ENCODE measurements around the gene STARD5. TPM values are rescaled to one million over a fixed set of nuclear protein-coding genes. Genes with fewer than 3 reads are reported as not detected.

STARD5 gene
- total and polyA plus RNA-seq, 2 of the 8 experiments (the other 6 are each of a cell fraction or from before 2014, with no cell fraction given): 5.5 to 10.4 TPM

DNA sequence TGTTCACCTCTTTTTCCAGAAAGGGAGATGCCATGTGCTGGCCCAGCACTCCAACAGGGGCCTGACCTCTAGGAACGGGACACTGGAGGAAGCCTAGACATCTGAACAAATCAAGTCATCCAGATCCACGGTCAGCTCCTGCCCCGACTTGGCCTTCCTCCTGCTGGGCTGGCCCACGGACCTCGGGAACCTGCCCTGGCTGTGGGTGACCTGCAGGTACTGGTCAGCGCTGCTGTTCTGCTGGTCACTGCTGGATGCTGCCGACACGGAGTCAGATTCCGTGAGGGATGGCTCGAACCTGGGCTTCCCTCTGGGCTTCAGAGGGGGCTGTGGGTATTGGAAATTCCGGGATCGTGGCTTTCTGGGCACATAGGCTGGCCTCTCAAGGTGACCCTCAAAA, 8.4 kb upstream of the STARD5 start:
- Histone ChIP-seq H3K9me3 (ENCODE audit: insufficient read depth in 2 of 2, low read depth in 1 of 2, low read length in 1 of 2) (no peaks in the 10 kb centered on the region), H2BK5ac (ENCODE audit: low read depth, low read length) (no peak overlapping the region), H3K4me2 (ENCODE audit: insufficient read depth in 1 of 2, low read depth in 2 of 2, low read length in 2 of 2) (no peak overlapping the region), H2BK15ac (ENCODE audit: low read length) (no peak overlapping the region), H3K4ac (replicated peaks; ENCODE audit: insufficient read length, low read depth, low read length) (no peak overlapping the region), H3K36me3 (ENCODE audit: control insufficient read depth in 2 of 4, insufficient read depth in 4 of 4, low read length in 3 of 4) (no peaks in the 10 kb centered on the region), H4K20me1 (replicated peaks in 1 of 2; ENCODE audit: control insufficient read depth in 1 of 2, insufficient read depth in 2 of 2, low read length in 2 of 2) (no peaks in the 10 kb centered on the region), H3K79me1 (ENCODE audit: low read depth, low read length) (no peaks in the 10 kb centered on the region), H2BK120ac (replicated peaks; ENCODE audit: low read depth, low read length) (no peak overlapping the region), H3K14ac (ENCODE audit: insufficient read length) (no peak overlapping the region), H4K91ac (replicated peaks; ENCODE audit: insufficient read length, low read length) (no peak overlapping the region), H3K9ac (replicated peaks in 1 of 4; ENCODE audit: extremely low read depth in 1 of 4, low read depth in 3 of 4, low read length in 3 of 4) (no peak overlapping the region), H2AFZ (ENCODE audit: low read length) (no peak overlapping the region), H3K56ac (replicated peaks; ENCODE audit: insufficient read length, low read depth, low read length) (no peak overlapping the region), H3K18ac (ENCODE audit: extremely low read depth, low read length) (no peak overlapping the region), H2BK12ac (ENCODE audit: low read depth, low read length) (no peak overlapping the region), H3K27ac (ENCODE audit: low read depth, low read length) (no peak overlapping the region), H3K23me2 (ENCODE audit: low read depth, low read length) (no peaks in the 10 kb centered on the region), H2BK20ac (ENCODE audit: low read length) (no peak overlapping the region), H3K27me3 (replicated peaks in 1 of 4; ENCODE audit: control insufficient read depth in 3 of 4, extremely low read depth in 1 of 4, insufficient read depth in 3 of 4, low read length in 3 of 4) (no peaks in the 10 kb centered on the region), H3K23ac (ENCODE audit: insufficient read length) (no peak overlapping the region), H4K5ac (ENCODE audit: insufficient read length, low read depth, low read length) (no peak overlapping the region), H3K79me2 (ENCODE audit: control insufficient read depth in 1 of 2, insufficient read depth in 2 of 2, low read length in 2 of 2) (no peaks in the 10 kb centered on the region), H4K8ac (ENCODE audit: extremely low read depth, insufficient read depth, low read length) (no peak overlapping the region), H3K4me3 (ENCODE audit: extremely low read depth in 1 of 4, insufficient read depth in 2 of 4, low read depth in 3 of 4, low read length in 4 of 4) (no peak overlapping the region), H3K4me1 (replicated peaks in 1 of 4; ENCODE audit: control insufficient read depth in 3 of 4, insufficient read depth in 4 of 4, low read length in 3 of 4) (peaks cover 0 to 2% (median 0%) of the 10 kb centered on the region in 4 experiments; a peak in 1 of 7 replicates), H2AK5ac (ENCODE audit: low read depth, low read length) (no peak overlapping the region)
- WGBS, 2 experiments (ENCODE audit: extremely low coverage in 1 of 2, insufficient coverage in 1 of 2, insufficient read length in 1 of 2, insufficient replicate concordance in 2 of 2, low coverage in 1 of 2, low lambda C conversion rate in 2 of 2, missing lambda C conversion rate in 1 of 2): 94% methylated on average over 12 of the region's 12 CpGs; no CpG with 5 or more reads in 1 of the 2 experiments
- FAIRE-seq (no peak), DNase-seq (ENCODE audit: low read depth in 1 of 2, low spot score in 2 of 2) (no peak)
- POLR2A ChIA-PET (ENCODE audit: partially characterized antibody): interaction anchor here (1.5 kb wide), 1 partner anchor 8 kb away, joined by 6 read pairs; the partner anchor contains the start of gene STARD5
- CTCF ChIA-PET (ENCODE audit: partially characterized antibody): interaction anchor here (0.6 to 2.3 kb wide), 3 partner anchors 25 to 536 kb away, joined by 3 to 9 read pairs (median 3); no protein-coding TSS in a partner anchor
- TF ChIP-seq CBX8 (IDR thresholded peaks at IDR 0.05; ENCODE audit: borderline replicate concordance, low read depth, low read length) (no peak), POU5F1 (IDR thresholded peaks at IDR 0.05; ENCODE audit: low read depth, low read length) (no peak), NRF1 (IDR thresholded peaks at IDR 0.05; ENCODE audit: low read depth, low read length) (no peak), SUZ12 (IDR thresholded peaks at IDR 0.05; ENCODE audit: low read length) (no peak), YY1 (IDR thresholded peaks at IDR 0.05; ENCODE audit: low read depth, low read length) (no peak), NANOG (IDR thresholded peaks at IDR 0.05; ENCODE audit: insufficient read depth, low read depth, low read length, poor library complexity, severe bottlenecking) (no peak), CREB1 (IDR thresholded peaks at IDR 0.05) (no peak), MAX (IDR thresholded peaks at IDR 0.05) (no peak), BRCA1 (IDR thresholded peaks at IDR 0.05; ENCODE audit: low read depth, low read length) (no peak), JUN (IDR thresholded peaks at IDR 0.05; ENCODE audit: low read depth, low read length) (no peak), BACH1 (IDR thresholded peaks at IDR 0.05; ENCODE audit: low read length) (no peak), CTBP2 (IDR thresholded peaks at IDR 0.05; ENCODE audit: borderline replicate concordance, insufficient read depth, insufficient read length, low read length) (no peak), RXRA (IDR thresholded peaks at IDR 0.05; ENCODE audit: insufficient read depth, low read depth, low read length) (no peak), SRF (IDR thresholded peaks at IDR 0.05; ENCODE audit: low read depth, low read length) (no peak)

All from H1 (cell line).